Thyroid gland (tissue), 4 donors: ENCODE measurements around the gene SBDS. TPM values are rescaled to one million over a fixed set of nuclear protein-coding genes. Genes with fewer than 3 reads are reported as not detected.
"Not testable (repeated sequence)": the region's sequence is repeated elsewhere in the genome, so short reads cannot be mapped to it uniquely, and the experiment has no call there.

Source experiments
- DNase-seq, 2 donors: peaks; one replicate each; pipeline ENCODE4 v3.0.0-alpha.2; 2019
- H3K27ac ChIP-seq, 3 donors: fragments of 200-600 bp; sonication (generic); 1 replicate in 2 of 3; 2 replicates in 1 of 3; pipeline ENCODE4 v1.5.1; 2016 to 2019; ENCODE audit warnings: mild to moderate bottlenecking in 1 of 3, moderate library complexity in 1 of 3
- H3K27me3 ChIP-seq: fragments of 200-600 bp; sonication (generic); one replicate; pipeline ENCODE4 v1.5.1; 2019
- H3K36me3 ChIP-seq, 2 donors: fragments of 200-600 bp; sonication (generic); one replicate each; pipeline ENCODE4 v1.5.1; 2016 to 2019
- H3K4me1 ChIP-seq, 2 donors: fragments of 200-600 bp; sonication (generic); one replicate each; pipeline ENCODE4 v1.5.1; 2017 to 2019
- H3K4me3 ChIP-seq, 3 donors: fragments of 200-600 bp; sonication (generic); replicated peaks in 1 of 3; 1 replicate in 2 of 3; 2 replicates in 1 of 3; pipeline ENCODE4 v1.5.1; 2016; ENCODE audit warnings: mild to moderate bottlenecking in 1 of 3
- H3K9me3 ChIP-seq: fragments of 200-600 bp; sonication (generic); one replicate; pipeline ENCODE4 v1.5.1; 2017
- POLR2A ChIP-seq, 2 donors: fragments of 450-650 bp; IDR thresholded peaks; one replicate each; pipeline ENCODE4 v1.6.1; 2017; ENCODE audit warnings: antibody characterized with exemption in 2 of 2, mild to moderate bottlenecking in 2 of 2, moderate library complexity in 1 of 2
- WGBS, 2 donors: methylation state at CpG; one replicate each; pipeline ENCODE4 v1.1.5; 2017; 5-methylcytosine and 5-hydroxymethylcytosine counted together
- intact Hi-C: fragments of 100-400 bp; cut with DNase I; formaldehyde crosslinking; loops from one replicate; pipeline ENCODE4 v1.15.1; 2023
- total RNA-seq, 4 donors: library from RNA; depleted of rRNA; stranded (reverse); fragments of >200 nt; gene quantifications; one replicate each; pipeline ENCODE4 v1.2.3, GENCODE V29; 2016
- TF ChIP-seq, protein P1 (sequence below), 6 experiments: fragments of 200-600 bp in 3 of 6; fragments of 450-650 bp in 3 of 6; sonication (generic) in 3 of 6; IDR thresholded peaks; one replicate each; pipeline ENCODE4 v1.5.1; 2016 to 2019; ENCODE audit warnings: antibody characterized with exemption in 6 of 6, mild to moderate bottlenecking in 2 of 6, inconsistent platforms in 1 of 6, moderate library complexity in 1 of 6

SBDS gene
- 100 to 1,000 TPM in 2 of 4 donors, 10 to 100 TPM in 2; 91.7 to 157 (median 115) TPM for total RNA-seq

DNA sequence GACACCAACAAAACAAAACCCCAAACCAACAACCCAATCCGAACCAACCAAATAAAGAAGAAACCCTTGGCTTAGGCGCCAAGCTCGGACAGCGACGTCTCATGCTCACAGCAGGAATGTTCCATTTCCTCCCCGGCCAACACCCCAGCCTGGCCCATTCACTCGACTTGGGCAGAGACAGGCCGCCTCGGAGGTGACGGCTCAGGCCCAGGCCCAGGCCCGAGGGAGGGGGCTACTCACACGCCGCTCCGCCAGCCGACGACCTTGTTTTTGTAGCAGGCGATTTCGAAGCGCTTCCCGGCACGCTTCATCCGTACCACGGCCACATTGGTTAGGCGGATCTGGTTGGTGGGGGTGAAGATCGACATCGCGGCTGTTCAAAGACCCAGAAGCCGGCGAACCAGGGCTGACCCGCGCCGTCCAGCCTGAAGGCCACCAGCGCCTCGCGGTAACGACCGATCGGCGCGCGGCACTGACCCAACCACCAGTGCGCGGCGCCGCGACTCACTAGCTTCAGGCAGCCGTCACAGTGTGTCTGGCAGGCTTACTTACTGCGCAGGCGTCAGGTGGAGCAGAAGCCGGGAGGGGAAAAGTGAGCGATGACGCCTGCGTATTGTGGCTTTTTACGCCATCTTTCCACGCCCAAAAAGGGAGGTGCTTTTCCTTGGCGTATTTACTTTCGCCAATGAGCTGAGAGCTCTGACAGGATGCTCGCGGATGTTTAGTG, at the start of gene SBDS:
TSS of gene SBDS (minus strand) at position 537 of the 727 bp plus-strand sequence. CDS start at position 368, 169 bp downstream.
- Histone ChIP-seq H3K27ac (peak within 1 kb of the TSS; percentile 93 to 98 (median 95)), H3K4me3 (peak within 1 kb of the TSS; percentile 61 to 92 (median 62)), H3K36me3 (peaks cover 29 to 33% of the 10 kb centered on the region in 2 donors)
- H3K9me3 ChIP-seq, H3K4me1 ChIP-seq, intact Hi-C loops, H3K27me3 ChIP-seq: not testable (repeated sequence)
- TF ChIP-seq POLR2A (IDR thresholded peaks at IDR 0.05) = peak; percentile 97 to 99
- 0% methylated on average over 17 to 27 of the region's 59 CpGs for WGBS, 2 donors
- DNase-seq = peak; percentile 96

DNA sequence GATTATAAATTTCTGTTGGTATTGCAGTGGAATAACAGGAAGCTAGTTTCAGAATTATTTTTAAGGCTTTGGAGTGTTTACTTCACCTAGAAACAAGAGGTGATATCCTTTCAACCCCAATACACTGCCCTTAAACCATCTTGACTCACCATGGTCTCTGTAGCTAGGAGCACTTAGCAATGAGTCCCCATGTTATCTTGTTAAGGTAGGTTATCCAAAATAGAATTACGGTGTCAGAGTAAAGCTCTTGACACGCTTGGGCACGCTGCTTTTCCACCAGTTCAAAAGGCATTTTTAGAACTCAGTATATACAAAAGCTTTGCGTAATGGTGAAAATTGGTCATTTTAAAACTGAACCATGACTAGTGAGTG, 48.2 kb upstream of the SBDS start:
- Histone ChIP-seq H3K4me1 (peaks cover 8 to 10% of the 10 kb centered on the region in 2 donors), H3K27ac (peak overlapping the region; percentile 39 to 70 (median 66))
- H3K4me3 ChIP-seq, intact Hi-C loops, DNase-seq, H3K9me3 ChIP-seq, H3K27me3 ChIP-seq, H3K36me3 ChIP-seq: not testable (repeated sequence)
- WGBS, 2 donors = 80 to 90% methylated on average over 4 of the region's 4 CpGs

DNA sequence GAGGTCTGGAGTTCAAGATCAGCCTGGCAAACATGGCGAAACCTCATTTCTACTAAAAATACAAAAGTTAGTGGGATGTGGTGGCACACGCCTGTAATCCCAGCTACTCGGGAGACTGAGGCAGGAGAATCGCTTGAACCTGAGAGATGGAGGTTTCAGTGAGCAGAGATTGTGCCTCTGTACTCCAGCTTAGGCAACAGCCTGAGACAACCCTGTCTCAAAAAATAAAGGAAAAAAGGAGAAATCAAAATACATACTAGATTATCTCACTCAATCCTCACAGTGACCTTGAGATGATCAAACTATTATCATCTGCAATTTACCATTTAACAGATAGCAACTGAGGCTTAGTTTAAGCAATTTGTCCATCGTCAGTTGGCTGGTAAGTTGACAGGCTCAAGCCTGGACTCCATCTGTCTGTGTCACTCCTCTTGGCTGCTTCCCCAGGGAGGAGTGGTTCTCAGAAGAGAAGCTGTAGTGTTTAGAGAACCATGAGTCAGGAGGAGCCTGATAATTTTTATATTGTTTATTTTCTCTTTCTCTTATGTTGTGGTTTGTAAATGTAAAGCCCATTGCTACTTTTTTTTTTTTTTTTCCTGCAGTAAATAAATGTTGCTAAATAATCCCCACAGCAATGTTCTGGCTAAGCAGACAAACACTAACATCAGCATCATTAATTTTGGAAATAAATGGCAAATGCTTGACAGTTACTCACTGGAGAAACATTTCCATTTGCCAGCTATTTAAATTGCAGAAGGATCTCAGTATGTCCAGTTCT, 47.6 kb upstream of the SBDS start:
- 75 to 78% methylated on average over 5 of the region's 5 CpGs for WGBS, 2 donors
- H3K9me3 ChIP-seq, H3K27me3 ChIP-seq, intact Hi-C loops, H3K36me3 ChIP-seq, H3K4me3 ChIP-seq: not testable (repeated sequence)
- H3K27ac ChIP-seq = peak overlapping the region; percentile 70 to 73 (median 73)
- H3K4me1 ChIP-seq = peaks cover 8 to 10% of the 10 kb centered on the region in 2 donors
- DNase-seq = peak; percentile 75 to 81

DNA sequence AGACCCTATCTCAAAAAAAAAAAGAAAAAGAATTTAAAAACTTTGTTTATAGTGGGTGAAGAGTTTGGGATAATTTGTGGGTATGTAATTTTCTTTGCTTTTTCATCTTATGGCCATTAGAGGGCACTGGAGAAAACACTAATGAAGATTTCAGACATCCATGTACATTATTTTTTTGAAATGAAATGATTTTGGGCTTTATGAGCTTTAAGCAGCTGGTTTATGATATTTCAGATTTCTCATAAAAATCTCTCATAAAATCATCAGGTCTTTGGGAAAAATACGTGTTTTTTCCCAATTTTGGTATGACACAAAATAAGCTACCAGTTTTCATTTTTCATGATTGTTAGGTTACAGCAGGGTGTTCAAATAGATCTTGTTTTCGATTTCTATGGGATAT, 45.4 kb upstream of the SBDS start:
- intact Hi-C loops, DNase-seq, H3K9me3 ChIP-seq, H3K4me3 ChIP-seq, H3K27ac ChIP-seq, H3K36me3 ChIP-seq, H3K27me3 ChIP-seq: not testable (repeated sequence)
- TF ChIP-seq, protein P1, sequence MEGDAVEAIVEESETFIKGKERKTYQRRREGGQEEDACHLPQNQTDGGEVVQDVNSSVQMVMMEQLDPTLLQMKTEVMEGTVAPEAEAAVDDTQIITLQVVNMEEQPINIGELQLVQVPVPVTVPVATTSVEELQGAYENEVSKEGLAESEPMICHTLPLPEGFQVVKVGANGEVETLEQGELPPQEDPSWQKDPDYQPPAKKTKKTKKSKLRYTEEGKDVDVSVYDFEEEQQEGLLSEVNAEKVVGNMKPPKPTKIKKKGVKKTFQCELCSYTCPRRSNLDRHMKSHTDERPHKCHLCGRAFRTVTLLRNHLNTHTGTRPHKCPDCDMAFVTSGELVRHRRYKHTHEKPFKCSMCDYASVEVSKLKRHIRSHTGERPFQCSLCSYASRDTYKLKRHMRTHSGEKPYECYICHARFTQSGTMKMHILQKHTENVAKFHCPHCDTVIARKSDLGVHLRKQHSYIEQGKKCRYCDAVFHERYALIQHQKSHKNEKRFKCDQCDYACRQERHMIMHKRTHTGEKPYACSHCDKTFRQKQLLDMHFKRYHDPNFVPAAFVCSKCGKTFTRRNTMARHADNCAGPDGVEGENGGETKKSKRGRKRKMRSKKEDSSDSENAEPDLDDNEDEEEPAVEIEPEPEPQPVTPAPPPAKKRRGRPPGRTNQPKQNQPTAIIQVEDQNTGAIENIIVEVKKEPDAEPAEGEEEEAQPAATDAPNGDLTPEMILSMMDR (IDR thresholded peaks at IDR 0.05) = peak in 3 of 6 experiments; percentile 16 to 47 (median 41)
- WGBS, 2 donors = 51 to 60% methylated on average over 2 of the region's 2 CpGs
- H3K4me1 ChIP-seq = peaks cover 12 to 24% of the 10 kb centered on the region in 2 donors

DNA sequence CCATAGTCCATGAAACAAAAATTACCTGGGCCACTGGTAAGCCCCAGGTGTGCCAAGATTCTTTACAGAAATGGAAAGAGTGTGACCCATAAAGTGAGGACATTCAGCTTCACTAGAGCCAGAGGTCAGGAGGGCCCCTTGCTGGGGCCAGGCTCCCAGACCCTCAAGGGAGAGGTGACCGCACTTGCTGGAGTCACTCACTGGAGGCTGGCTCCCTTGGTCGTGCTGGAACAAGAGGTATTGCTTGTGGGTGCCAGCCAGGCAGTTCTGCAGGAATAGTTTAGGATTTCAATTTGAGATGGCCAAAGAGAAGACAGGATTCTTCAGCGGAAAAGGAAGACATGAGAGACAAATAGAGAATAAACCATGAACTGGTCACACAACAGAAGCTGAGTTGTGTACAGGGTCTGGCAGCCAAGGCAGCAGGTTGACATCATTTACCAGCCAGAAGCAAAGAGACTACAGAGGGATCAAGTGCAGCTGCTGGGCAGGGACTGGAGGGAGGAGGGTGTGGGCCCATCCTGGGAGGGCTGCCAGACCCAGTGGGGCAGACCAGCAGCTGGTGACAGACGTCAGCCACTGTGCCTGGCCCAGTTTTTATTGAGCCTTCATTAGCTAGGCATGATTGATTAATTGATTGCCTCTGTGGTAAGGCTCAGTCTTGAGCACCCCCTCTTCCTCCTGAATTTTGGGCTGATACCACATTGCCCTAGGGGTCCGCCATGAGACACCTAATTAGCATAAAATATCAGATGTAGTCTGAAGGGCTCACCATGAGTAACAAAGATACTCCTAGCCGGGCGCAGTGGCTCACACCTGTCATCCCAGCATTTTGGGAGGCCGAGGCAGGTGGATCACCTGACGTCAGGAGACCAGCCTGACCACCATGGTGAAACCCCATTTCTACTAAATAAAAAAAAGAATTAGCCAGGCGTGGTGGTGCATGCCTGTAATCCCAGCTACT, 41.3 kb upstream of the SBDS start:
- peaks cover 3 to 13% of the 10 kb centered on the region in 2 donors for H3K4me1 ChIP-seq
- H3K27me3 ChIP-seq, H3K9me3 ChIP-seq, H3K4me3 ChIP-seq, H3K36me3 ChIP-seq, intact Hi-C loops: not testable (repeated sequence)
- 68 to 75% methylated on average over 8 to 10 of the region's 10 CpGs for WGBS, 2 donors
- DNase-seq = peak; percentile 83 to 84
- H3K27ac ChIP-seq = peak overlapping the region; percentile 58 to 84 (median 66)

DNA sequence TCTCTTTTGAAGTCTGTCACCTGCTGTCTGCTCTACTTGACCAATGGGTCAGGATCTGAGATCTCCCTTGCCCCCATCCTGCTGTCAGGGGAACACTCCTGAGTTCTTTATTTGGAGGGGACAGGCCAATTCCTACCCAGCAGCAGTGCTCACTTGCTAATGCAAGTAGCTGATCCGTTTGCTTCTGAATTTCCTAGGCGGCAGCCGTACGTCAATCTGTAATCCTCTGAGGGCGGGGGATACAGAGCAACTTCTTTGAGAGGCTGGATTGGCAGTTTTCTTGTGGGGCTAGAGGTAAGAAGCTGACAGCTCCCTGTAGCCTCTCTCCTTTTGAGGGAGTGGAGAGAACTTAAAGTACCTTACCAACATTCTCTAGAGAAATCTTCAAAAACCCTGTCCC, 37.9 kb upstream of the SBDS start:
- 95 to 96% methylated on average over 5 of the region's 5 CpGs for WGBS, 2 donors
- no peaks in the 10 kb centered on the region for H3K9me3 ChIP-seq
- H3K36me3 ChIP-seq = peaks cover 0 to 4% of the 10 kb centered on the region in 2 donors
- TF ChIP-seq, protein P1 (IDR thresholded peaks at IDR 0.05) = no peak
- no peak overlapping the region for H3K27ac ChIP-seq
- no peak for DNase-seq
- H3K4me3 ChIP-seq = no peak overlapping the region
- intact Hi-C loops = no loop called here
- peaks cover 3 to 13% of the 10 kb centered on the region in 2 donors for H3K4me1 ChIP-seq
- no peaks in the 10 kb centered on the region for H3K27me3 ChIP-seq

DNA sequence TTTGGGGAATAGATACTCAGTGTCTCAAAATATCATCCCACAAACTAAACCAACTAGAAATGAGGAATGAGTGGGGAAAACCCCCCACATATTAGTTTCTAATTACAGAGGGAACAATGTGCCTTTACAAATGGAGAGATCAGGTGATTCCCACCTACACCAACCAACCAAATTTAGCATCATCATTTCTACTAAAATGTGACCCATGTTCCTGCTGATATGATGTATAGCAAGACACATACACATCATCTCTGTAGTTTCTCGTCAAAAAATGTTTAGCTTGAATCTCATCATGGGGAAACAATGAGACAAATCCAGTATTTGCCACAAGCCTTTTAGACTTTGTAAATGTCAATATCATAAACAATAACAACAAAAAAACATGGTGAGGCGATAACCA, 36.3 kb upstream of the SBDS start:
- 89 to 93% methylated on average over 2 of the region's 2 CpGs for WGBS, 2 donors
- DNase-seq, H3K27me3 ChIP-seq, H3K9me3 ChIP-seq, H3K4me1 ChIP-seq, H3K27ac ChIP-seq, intact Hi-C loops, H3K4me3 ChIP-seq, H3K36me3 ChIP-seq: not testable (repeated sequence)

DNA sequence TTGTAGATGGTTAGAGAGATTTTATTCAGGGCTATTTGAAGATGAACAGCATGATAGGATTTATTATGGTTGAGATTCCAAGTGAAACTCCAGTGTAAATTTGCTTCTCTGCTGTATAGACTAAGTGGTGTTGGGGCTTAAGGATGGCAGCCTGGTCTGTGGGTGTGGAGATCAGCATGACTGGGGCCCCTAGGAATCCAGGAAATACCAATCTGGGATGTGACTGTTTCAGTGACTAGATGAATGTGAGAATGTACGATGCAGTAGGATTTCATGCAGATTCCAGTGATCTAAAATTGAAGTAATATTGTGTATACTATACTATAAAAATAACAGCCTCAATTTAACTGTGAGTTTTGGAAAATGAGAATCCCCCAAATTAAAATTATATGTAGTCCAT, 30.1 kb upstream of the SBDS start:
- peaks cover 0 to 12% of the 10 kb centered on the region in 2 donors for H3K36me3 ChIP-seq
- 87 to 97% methylated on average over 1 of the region's 1 CpG for whole genome bisulfite sequencing, 2 donors
- H3K4me1 ChIP-seq, H3K9me3 ChIP-seq, intact Hi-C loops, H3K4me3 ChIP-seq, H3K27ac ChIP-seq, H3K27me3 ChIP-seq, DNase-seq: not testable (repeated sequence)
